ENCODE data around the gene IGFL2. TPM values are rescaled to one million over a fixed set of nuclear protein-coding genes. Genes with fewer than 3 reads are reported as not detected.
A peak's percentile ranks its signal among the peaks of the same experiment; 100 is the strongest.

IGFL2 gene
- total and polyA plus RNA-seq, 10 of the 15 experiments (the other 5 are each of a cell fraction or from before 2014, with no cell fraction given): 0.19 TPM; not detected in 9

DNA sequence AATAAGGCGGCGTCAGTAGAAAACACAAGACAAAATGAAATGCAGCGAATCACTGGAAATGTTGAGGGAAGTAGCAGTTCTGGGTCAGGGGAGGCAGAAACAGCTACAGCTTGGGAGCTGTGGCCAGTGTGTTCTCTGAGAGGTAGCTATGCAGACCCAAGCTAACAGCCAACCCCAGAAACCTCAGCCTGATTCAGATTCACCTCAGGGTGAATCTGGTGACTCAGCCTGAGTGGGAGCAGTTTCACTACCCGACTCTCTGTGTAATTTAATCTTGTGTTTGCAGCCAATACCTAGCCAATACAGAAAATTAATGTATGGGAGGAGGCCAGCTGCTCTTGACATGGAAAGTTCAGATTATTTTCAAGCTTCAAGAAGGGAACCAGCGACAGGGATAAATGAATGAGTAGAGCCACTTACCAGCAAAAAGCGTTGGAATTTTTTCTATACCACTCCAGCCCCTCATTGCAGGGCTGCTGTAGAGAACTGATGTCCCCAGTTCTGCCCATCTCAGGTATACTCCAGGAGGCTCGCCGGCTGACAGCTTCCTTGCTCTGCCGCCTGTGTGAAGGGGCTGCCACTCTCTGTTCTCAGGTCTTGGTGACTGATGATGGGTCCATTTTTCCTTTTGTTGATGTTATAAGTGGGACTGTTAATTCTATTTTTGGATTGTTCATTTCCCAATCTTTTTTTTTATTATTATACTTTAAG lies 32.5 kb upstream of the IGFL2 start (continued):
- TF ChIP-seq ZBED1 (IDR thresholded peaks at IDR 0.05; ENCODE audit: borderline replicate concordance) (no peak), SUPT20H (IDR thresholded peaks at IDR 0.05; ENCODE audit: borderline replicate concordance, control insufficient read depth, low read depth, low read length) (no peak), SMAD5 (IDR thresholded peaks at IDR 0.05; ENCODE audit: low read depth) (no peak), TCF7 (IDR thresholded peaks at IDR 0.05; ENCODE audit: borderline replicate concordance) (no peak), WRNIP1 (IDR thresholded peaks at IDR 0.05; ENCODE audit: borderline replicate concordance, low read depth, low read length) (no peak), LARP7 (IDR thresholded peaks at IDR 0.05) (no peak), CBFB (IDR thresholded peaks at IDR 0.05; ENCODE audit: low read depth) (peak; percentile 49; the same call in 1 of the 2 replicates), CHD1 (IDR thresholded peaks at IDR 0.05; ENCODE audit: low read depth, low read length) (no peak), BMI1 (IDR thresholded peaks at IDR 0.05; ENCODE audit: borderline replicate concordance) (no peak), STAT1 (conservative IDR thresholded peaks at IDR 0.05) (no peak), NFXL1 (IDR thresholded peaks at IDR 0.05; ENCODE audit: borderline replicate concordance) (no peak), MEF2A (IDR thresholded peaks at IDR 0.05; ENCODE audit: insufficient read depth, low read depth, low read length) (no peak), SP1 (IDR thresholded peaks at IDR 0.05; ENCODE audit: low read depth, low read length) (no peak), TAF1 (IDR thresholded peaks at IDR 0.05; ENCODE audit: borderline replicate concordance, low read depth, low read length) (no peak), ZNF274 (IDR thresholded peaks at IDR 0.05; ENCODE audit: insufficient read depth, insufficient read length) (no peak), GATAD2B (conservative IDR thresholded peaks at IDR 0.05; ENCODE audit: low read depth) (no peak), KDM1A (IDR thresholded peaks at IDR 0.05; ENCODE audit: borderline replicate concordance) (no peak), MYB (IDR thresholded peaks at IDR 0.05; ENCODE audit: borderline replicate concordance, low read depth, low read length) (no peak), PAX8 (IDR thresholded peaks at IDR 0.05) (no peak), BHLHE40 (IDR thresholded peaks at IDR 0.05; ENCODE audit: borderline replicate concordance in 1 of 2, low read depth in 2 of 2, low read length in 1 of 2) (peak in 1 of 2 experiments; percentile 55; a peak in 1 of 4 replicates), CREB1 (IDR thresholded peaks at IDR 0.05; ENCODE audit: low read depth) (no peak), YY1 (IDR thresholded peaks at IDR 0.05; ENCODE audit: low read depth, low read length) (0 out of 2 replicates have a peak, but pooled peaks have one; percentile 10)
- TF ChIP-seq, protein P1, sequence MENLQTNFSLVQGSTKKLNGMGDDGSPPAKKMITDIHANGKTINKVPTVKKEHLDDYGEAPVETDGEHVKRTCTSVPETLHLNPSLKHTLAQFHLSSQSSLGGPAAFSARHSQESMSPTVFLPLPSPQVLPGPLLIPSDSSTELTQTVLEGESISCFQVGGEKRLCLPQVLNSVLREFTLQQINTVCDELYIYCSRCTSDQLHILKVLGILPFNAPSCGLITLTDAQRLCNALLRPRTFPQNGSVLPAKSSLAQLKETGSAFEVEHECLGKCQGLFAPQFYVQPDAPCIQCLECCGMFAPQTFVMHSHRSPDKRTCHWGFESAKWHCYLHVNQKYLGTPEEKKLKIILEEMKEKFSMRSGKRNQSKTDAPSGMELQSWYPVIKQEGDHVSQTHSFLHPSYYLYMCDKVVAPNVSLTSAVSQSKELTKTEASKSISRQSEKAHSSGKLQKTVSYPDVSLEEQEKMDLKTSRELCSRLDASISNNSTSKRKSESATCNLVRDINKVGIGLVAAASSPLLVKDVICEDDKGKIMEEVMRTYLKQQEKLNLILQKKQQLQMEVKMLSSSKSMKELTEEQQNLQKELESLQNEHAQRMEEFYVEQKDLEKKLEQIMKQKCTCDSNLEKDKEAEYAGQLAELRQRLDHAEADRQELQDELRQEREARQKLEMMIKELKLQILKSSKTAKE (IDR thresholded peaks at IDR 0.05; ENCODE audit: low read depth, poor library complexity, severe bottlenecking): no peak
- TF ChIP-seq, protein P2, sequence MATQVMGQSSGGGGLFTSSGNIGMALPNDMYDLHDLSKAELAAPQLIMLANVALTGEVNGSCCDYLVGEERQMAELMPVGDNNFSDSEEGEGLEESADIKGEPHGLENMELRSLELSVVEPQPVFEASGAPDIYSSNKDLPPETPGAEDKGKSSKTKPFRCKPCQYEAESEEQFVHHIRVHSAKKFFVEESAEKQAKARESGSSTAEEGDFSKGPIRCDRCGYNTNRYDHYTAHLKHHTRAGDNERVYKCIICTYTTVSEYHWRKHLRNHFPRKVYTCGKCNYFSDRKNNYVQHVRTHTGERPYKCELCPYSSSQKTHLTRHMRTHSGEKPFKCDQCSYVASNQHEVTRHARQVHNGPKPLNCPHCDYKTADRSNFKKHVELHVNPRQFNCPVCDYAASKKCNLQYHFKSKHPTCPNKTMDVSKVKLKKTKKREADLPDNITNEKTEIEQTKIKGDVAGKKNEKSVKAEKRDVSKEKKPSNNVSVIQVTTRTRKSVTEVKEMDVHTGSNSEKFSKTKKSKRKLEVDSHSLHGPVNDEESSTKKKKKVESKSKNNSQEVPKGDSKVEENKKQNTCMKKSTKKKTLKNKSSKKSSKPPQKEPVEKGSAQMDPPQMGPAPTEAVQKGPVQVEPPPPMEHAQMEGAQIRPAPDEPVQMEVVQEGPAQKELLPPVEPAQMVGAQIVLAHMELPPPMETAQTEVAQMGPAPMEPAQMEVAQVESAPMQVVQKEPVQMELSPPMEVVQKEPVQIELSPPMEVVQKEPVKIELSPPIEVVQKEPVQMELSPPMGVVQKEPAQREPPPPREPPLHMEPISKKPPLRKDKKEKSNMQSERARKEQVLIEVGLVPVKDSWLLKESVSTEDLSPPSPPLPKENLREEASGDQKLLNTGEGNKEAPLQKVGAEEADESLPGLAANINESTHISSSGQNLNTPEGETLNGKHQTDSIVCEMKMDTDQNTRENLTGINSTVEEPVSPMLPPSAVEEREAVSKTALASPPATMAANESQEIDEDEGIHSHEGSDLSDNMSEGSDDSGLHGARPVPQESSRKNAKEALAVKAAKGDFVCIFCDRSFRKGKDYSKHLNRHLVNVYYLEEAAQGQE (IDR thresholded peaks at IDR 0.05; ENCODE audit: low read depth, low read length): no peak
